H1 (cell line): ENCODE data around the gene BICDL1. TPM values are rescaled to one million over a fixed set of nuclear protein-coding genes. Genes with fewer than 3 reads are reported as not detected.

ENCODE experiments used
- BCL11A ChIP-seq, 2 experiments: IDR thresholded peaks; one replicate each; pipeline ENCODE4 v1.6.1; 2011; ENCODE audit warnings: low read depth in 2 of 2, low read length in 2 of 2, mild to moderate bottlenecking in 2 of 2
- CBX8 ChIP-seq: fragments of 300-800, 300-1000 bp; sonication (generic); IDR thresholded peaks from 2 replicates; pipeline ENCODE4 v1.7.1; 2016; ENCODE audit warnings: low read depth, low read length, borderline replicate concordance
- CHD7 ChIP-seq: fragments of 300-600 bp; sonication (generic); IDR thresholded peaks from 2 replicates; pipeline ENCODE4 v1.7.1; 2012; ENCODE audit warnings: low read length, moderate library complexity, mild to moderate bottlenecking, inconsistent platforms; ENCODE audit not compliant: insufficient replicate concordance
- CTCF ChIP-seq, 3 experiments: IDR thresholded peaks; 1 replicate in 2 of 3; 2 replicates in 1 of 3; pipeline versions ENCODE4 v1.5.1 to v1.6.1; 2011; ENCODE audit warnings: low read length in 3 of 3, mild to moderate bottlenecking in 3 of 3, inconsistent platforms in 2 of 3, low read depth in 1 of 3, moderate library complexity in 1 of 3; ENCODE audit not compliant: insufficient read depth in 1 of 3; ENCODE audit errors: control extremely low read depth in 1 of 3
- HDAC6 ChIP-seq: IDR thresholded peaks from one replicate; pipeline ENCODE4 v1.7.1; 2012; ENCODE audit warnings: low read depth, mild to moderate bottlenecking, inconsistent platforms, low read length, moderate library complexity
- NANOG ChIP-seq: IDR thresholded peaks from 2 replicates; pipeline ENCODE4 v1.6.1; 2011; ENCODE audit warnings: low read length, low read depth, mild to moderate bottlenecking, inconsistent platforms; ENCODE audit not compliant: insufficient read depth, poor library complexity, severe bottlenecking
- NRF1 ChIP-seq: IDR thresholded peaks from 2 replicates; pipeline ENCODE4 v1.6.1; 2011; ENCODE audit warnings: mild to moderate bottlenecking, low read depth, low read length, improper control_type of control experiment
- SIRT6 ChIP-seq: IDR thresholded peaks from one replicate; pipeline ENCODE4 v1.7.1; 2012; ENCODE audit warnings: low read length, inconsistent platforms
- SRF ChIP-seq: IDR thresholded peaks from 2 replicates; pipeline ENCODE4 v1.6.1; 2011; ENCODE audit warnings: mild to moderate bottlenecking, low read depth, low read length, moderate library complexity
- TEAD4 ChIP-seq: IDR thresholded peaks from 2 replicates; pipeline ENCODE4 v1.6.1; 2012; ENCODE audit warnings: low read depth, low read length, inconsistent platforms, mixed read lengths
- polyA plus RNA-seq, 7 experiments: library from polyadenylated mRNA; depleted of rRNA in 3 of 7; stranded (reverse) in 5 of 7; unstranded in 2 of 7; fragments of >200 nt in 5 of 7; fragments of 200-250 nt in 2 of 7; gene quantifications; 1 replicate in 5 of 7; 2 replicates in 1 of 7; 4 replicates in 1 of 7; pipeline versions ENCODE4 v1.2.1 to v1.2.3, GENCODE V29; 2011 to 2013; ENCODE audit warnings: missing spikeins in 2 of 7, mixed read lengths in 2 of 7
- total RNA-seq: library from RNA; stranded (reverse); fragmentation: NEBNext Ultra II Directional; extraction: Animal tissue kit (Norgen Biotek cat#: 25700); gene quantifications from 2 replicates; pipeline ENCODE4 v1.2.1, GENCODE V29; 2021

The BICDL1 gene
- total and polyA plus RNA-seq, 2 of the 8 experiments (the other 6 are each of a cell fraction or from before 2014, with no cell fraction given): 17.2 to 25.9 TPM

DNA sequence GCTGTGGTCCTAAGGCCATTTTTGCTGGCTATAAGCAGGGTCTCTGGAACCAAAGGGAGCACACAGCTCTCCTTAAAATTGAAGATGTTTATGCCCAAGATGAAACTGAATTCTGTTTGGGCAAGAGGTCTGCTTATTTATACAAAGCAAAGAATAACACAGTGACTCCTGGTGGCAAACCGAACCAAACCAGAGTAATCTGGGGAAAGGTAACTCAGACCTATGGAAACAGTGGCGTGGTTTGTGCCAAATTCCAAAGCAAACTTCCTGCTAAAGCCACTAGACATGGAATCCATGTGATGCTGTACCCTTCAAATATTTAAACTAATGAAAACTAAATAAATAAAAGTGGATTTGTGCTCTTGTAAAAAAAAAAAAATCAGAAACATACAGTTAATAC is 29.6 kb upstream of the BICDL1 start (continued):
- TF ChIP-seq CHD7 (no peak), NANOG (no peak), NRF1 (no peak), SRF (no peak), CTCF (IDR thresholded peaks at IDR 0.05; ENCODE audit: control extremely low read depth in 1 of 3, insufficient read depth in 1 of 3, low read depth in 1 of 3, low read length in 3 of 3) (no peak), BCL11A (IDR thresholded peaks at IDR 0.05; ENCODE audit: low read depth in 2 of 2, low read length in 2 of 2) (no peak), HDAC6 (no peak), CBX8 (no peak), SIRT6 (no peak), TEAD4 (no peak)
